IPS-15b (cell line): ENCODE data around the gene DAAM1.

ENCODE experiments used
- H3K27me3 ChIP-seq: one replicate; pipeline ENCODE4 v1.6.1; 2013; ENCODE audit warnings: low read length; ENCODE audit not compliant: control insufficient read depth, insufficient read depth
- H3K36me3 ChIP-seq: one replicate; pipeline ENCODE4 v1.6.1; 2013; ENCODE audit warnings: low read length; ENCODE audit not compliant: control insufficient read depth, insufficient read depth
- H3K4me1 ChIP-seq: one replicate; pipeline ENCODE4 v1.6.1; 2013; ENCODE audit warnings: mild to moderate bottlenecking, low read length; ENCODE audit not compliant: control insufficient read depth, insufficient read depth
- H3K4me3 ChIP-seq: one replicate; pipeline ENCODE4 v1.5.1; 2013; ENCODE audit warnings: low read depth, low read length
- H3K9ac ChIP-seq: one replicate; pipeline ENCODE4 v1.6.1; 2013; ENCODE audit warnings: low read depth, mild to moderate bottlenecking, low read length
- H3K9me3 ChIP-seq: one replicate; pipeline ENCODE4 v1.6.1; 2013; ENCODE audit warnings: mild to moderate bottlenecking, low read length; ENCODE audit not compliant: control insufficient read depth, insufficient read depth

The DAAM1 gene

DNA sequence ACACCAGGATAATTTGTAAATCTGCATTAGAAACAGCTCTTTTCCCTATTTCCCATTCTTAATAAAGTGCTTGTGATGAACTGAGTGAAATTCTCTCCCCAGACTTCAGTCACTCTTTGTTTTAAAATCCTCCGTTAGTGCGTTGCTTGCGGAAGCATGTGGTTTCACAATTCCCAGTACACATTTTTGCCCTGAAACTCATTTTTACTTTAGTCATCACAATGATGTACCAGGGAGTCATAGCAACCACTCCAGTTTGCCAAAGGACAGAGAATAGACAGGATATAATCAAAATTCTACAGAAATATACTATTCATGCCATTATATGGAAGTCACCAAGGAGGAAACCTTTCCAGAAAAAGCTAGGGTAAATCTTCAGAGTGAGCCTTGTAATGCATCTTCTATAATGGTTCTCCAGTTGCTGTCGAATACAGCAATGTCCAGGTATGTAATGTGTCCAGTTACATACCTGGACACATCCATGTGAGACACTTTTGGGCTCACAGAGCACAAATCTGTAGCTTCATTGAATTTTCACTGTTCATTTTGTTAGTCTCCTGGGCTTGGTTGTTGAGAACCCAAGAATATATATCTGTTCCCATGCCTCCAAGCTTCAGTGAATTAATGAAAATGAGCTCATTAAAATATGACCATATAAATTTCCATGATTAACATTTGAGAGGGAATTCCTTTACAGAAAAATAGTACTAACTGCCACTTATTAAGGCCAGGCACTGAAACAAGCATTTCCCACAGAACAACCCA, 219.0 kb downstream of the DAAM1 start:
- H3K27me3 ChIP-seq: no peaks in the 10 kb centered on the region
- H3K4me3 ChIP-seq: no peak overlapping the region
- H3K4me1 ChIP-seq: no peaks in the 10 kb centered on the region
- no peak overlapping the region for H3K9ac ChIP-seq
- no peaks in the 10 kb centered on the region for H3K9me3 ChIP-seq
- no peaks in the 10 kb centered on the region for H3K36me3 ChIP-seq

DNA sequence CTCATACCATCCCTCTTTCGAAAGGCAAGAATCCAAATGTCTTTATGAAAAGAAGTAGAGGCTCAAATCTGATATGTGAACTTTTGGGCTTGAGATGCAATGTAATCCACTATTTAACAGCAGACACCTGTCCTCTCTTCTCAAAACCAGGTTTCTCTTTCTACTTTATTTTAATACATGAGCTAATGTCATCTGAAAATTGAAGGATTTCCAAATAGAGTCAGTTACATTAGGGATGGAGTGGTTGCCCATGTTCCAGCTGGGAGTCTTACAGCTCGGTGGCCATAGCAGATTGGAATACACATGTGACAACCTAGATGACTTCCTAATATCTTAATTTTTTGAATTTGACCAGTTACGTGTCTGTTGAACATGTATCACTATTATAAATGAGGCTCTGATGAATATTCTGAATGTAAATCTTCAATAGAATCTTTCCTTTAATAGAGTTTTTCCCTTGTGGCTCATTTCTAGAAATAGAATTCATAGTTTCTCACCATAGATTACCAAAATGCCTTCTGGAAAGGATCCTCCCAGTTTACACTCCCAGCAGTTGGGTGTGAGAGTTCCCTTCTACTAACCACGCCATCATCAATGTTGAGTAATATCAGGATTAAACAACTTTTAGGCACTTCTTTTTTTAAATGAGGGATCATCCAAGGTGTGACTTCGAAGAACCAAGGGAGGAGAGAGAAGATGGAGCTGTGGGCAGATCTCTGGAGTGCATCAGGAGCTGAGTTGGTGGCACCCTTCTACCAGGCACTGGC, 227.6 kb downstream of the DAAM1 start:
- Histone ChIP-seq H3K27me3 (no peaks in the 10 kb centered on the region), H3K36me3 (no peaks in the 10 kb centered on the region), H3K4me3 (no peak overlapping the region), H3K9ac (no peak overlapping the region), H3K9me3 (no peaks in the 10 kb centered on the region), H3K4me1 (no peaks in the 10 kb centered on the region)

DNA sequence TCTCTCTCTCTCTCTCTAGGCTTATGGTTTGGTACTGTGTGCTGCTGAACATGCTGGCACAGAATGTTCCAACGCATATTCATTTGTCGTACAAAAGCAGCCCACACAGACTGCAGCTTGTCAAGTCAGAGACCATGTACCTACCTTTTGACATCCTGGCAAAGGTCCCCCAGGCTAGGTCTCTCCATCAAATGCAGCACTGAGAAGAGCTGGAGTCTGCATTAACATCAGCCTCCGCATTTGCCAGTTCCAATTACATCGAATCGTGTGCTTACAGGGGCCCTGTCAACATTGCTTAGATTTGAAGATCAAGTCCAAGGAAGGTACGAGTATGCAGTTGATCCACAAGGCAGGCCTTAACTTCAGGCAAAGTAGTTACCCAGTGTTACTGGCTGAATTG, 228.8 kb downstream of the DAAM1 start:
- Histone ChIP-seq H3K9me3 (no peaks in the 10 kb centered on the region), H3K4me3 (no peak overlapping the region), H3K27me3 (no peaks in the 10 kb centered on the region), H3K4me1 (no peaks in the 10 kb centered on the region), H3K9ac (no peak overlapping the region), H3K36me3 (no peaks in the 10 kb centered on the region)

DNA sequence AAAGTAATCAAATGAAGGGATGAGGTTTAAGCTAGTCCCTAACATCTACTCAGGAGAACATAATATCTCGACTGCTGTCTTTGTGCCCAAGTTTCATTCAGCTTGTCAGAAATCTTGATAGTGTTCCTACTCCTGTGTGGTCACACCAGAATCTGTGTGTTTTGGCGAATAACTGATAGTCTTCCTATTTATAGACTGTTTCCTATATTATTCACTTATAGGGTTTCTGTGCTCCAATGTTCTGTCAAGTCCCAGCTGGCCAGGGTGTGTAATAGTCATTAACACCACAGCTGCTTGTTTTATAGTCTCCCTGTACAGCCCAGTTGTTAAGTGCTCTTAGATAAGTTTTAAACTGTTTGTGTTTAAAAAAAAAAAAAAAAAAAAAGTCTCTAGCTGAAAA, 230.8 kb downstream of the DAAM1 start:
- no peaks in the 10 kb centered on the region for H3K9me3 ChIP-seq
- H3K4me3 ChIP-seq: no peak overlapping the region
- no peaks in the 10 kb centered on the region for H3K27me3 ChIP-seq
- H3K36me3 ChIP-seq: no peaks in the 10 kb centered on the region
- no peak overlapping the region for H3K9ac ChIP-seq
- H3K4me1 ChIP-seq: no peaks in the 10 kb centered on the region
